Mesenchymal stem cell (in vitro differentiated cells and primary cell): ENCODE results near the gene RASA3.
A peak's percentile ranks its signal among the peaks of the same experiment; 100 is the strongest.
"Not testable (repeated sequence)": the region's sequence is repeated elsewhere in the genome, so short reads cannot be mapped to it uniquely, and the experiment has no call there.

ENCODE experiments used
- DNase-seq: peaks from one replicate; pipeline ENCODE4 v3.0.0-alpha.2; 2013
- H2AFZ ChIP-seq: one replicate; pipeline ENCODE4 v1.6.1; 2013; ENCODE audit warnings: low read depth, mild to moderate bottlenecking, control low read depth, inconsistent platforms, low read length, moderate library complexity
- H2AK5ac ChIP-seq: 2 replicates; pipeline ENCODE4 v1.6.1; 2013; ENCODE audit warnings: low read length, moderate library complexity, mild to moderate bottlenecking, inconsistent platforms; ENCODE audit not compliant: severe bottlenecking
- H2BK120ac ChIP-seq: one replicate; pipeline ENCODE4 v1.6.1; 2013; ENCODE audit warnings: low read depth, mild to moderate bottlenecking, inconsistent platforms, low read length, moderate library complexity
- H2BK12ac ChIP-seq, 2 experiments: one replicate each; pipeline ENCODE4 v1.6.1; 2013; ENCODE audit warnings: inconsistent platforms in 2 of 2, low read length in 2 of 2, mild to moderate bottlenecking in 2 of 2, moderate library complexity in 2 of 2, control low read depth in 1 of 2
- H2BK15ac ChIP-seq: one replicate; pipeline ENCODE4 v1.6.1; 2013; ENCODE audit warnings: mild to moderate bottlenecking, low read depth, inconsistent platforms; ENCODE audit not compliant: poor library complexity, severe bottlenecking
- H2BK5ac ChIP-seq: 2 replicates; pipeline ENCODE4 v1.6.1; 2013; ENCODE audit warnings: low read depth, mild to moderate bottlenecking, low read length, control low read depth, inconsistent platforms; ENCODE audit not compliant: poor library complexity, severe bottlenecking
- H3K14ac ChIP-seq, 2 experiments: one replicate each; pipeline ENCODE4 v1.6.1; 2013; ENCODE audit warnings: inconsistent platforms in 2 of 2, low read length in 2 of 2, control low read depth in 1 of 2, mild to moderate bottlenecking in 1 of 2, moderate library complexity in 1 of 2
- H3K18ac ChIP-seq, 2 experiments: one replicate each; pipeline ENCODE4 v1.6.1; 2013; ENCODE audit warnings: inconsistent platforms in 2 of 2, low read length in 2 of 2, control low read depth in 1 of 2, low read depth in 1 of 2, mild to moderate bottlenecking in 1 of 2
- H3K23ac ChIP-seq, 2 experiments: one replicate each; pipeline ENCODE4 v1.6.1; 2013; ENCODE audit warnings: inconsistent platforms in 2 of 2, low read length in 2 of 2, mild to moderate bottlenecking in 2 of 2, moderate library complexity in 2 of 2, control low read depth in 1 of 2
- H3K27ac ChIP-seq: 2 replicates; pipeline ENCODE4 v1.5.1; 2013; ENCODE audit warnings: mild to moderate bottlenecking, moderate library complexity, low read length, control low read depth, inconsistent platforms; ENCODE audit not compliant: poor library complexity, severe bottlenecking
- H3K27me3 ChIP-seq, 2 experiments: 2 replicates each; pipeline versions ENCODE4 v1.6.1 to v1.7.0; 2013; ENCODE audit warnings: low read length in 2 of 2, mild to moderate bottlenecking in 2 of 2, moderate library complexity in 2 of 2, control low read depth in 1 of 2, inconsistent platforms in 1 of 2; ENCODE audit not compliant: control insufficient read depth in 1 of 2, insufficient read depth in 1 of 2
- H3K36me3 ChIP-seq, 2 experiments: 2 replicates each; pipeline versions ENCODE4 v1.6.1 to v1.7.0; 2013; ENCODE audit warnings: low read length in 2 of 2, control low read depth in 1 of 2, inconsistent platforms in 1 of 2, low read depth in 1 of 2, mild to moderate bottlenecking in 1 of 2; ENCODE audit not compliant: insufficient read depth in 2 of 2, control insufficient read depth in 1 of 2
- H3K4ac ChIP-seq, 2 experiments: one replicate each; pipeline ENCODE4 v1.6.1; 2013; ENCODE audit warnings: inconsistent platforms in 2 of 2, low read length in 2 of 2, mild to moderate bottlenecking in 2 of 2, moderate library complexity in 2 of 2, control low read depth in 1 of 2, low read depth in 1 of 2
- H3K4me1 ChIP-seq: 2 replicates; pipeline ENCODE4 v1.6.1; 2013; ENCODE audit warnings: low read depth, low read length, control low read depth; ENCODE audit not compliant: control insufficient read depth, insufficient read depth
- H3K4me2 ChIP-seq: 2 replicates; pipeline ENCODE4 v1.6.1; 2013; ENCODE audit warnings: low read length, mild to moderate bottlenecking, inconsistent platforms; ENCODE audit not compliant: poor library complexity, severe bottlenecking
- H3K4me3 ChIP-seq, 2 experiments: 2 replicates each; pipeline versions ENCODE4 v1.5.1 to v1.7.0; 2013; ENCODE audit warnings: low read length in 2 of 2, mild to moderate bottlenecking in 2 of 2, control low read depth in 1 of 2, low read depth in 1 of 2; ENCODE audit not compliant: insufficient read depth in 1 of 2
- H3K79me1 ChIP-seq: replicated peaks from 2 replicates; pipeline ENCODE4 v1.6.1; 2013; ENCODE audit warnings: mild to moderate bottlenecking, control low read depth, low read length, inconsistent platforms; ENCODE audit not compliant: poor library complexity, severe bottlenecking
- H3K9ac ChIP-seq: 2 replicates; pipeline ENCODE4 v1.7.0; 2013; ENCODE audit warnings: mild to moderate bottlenecking, low read length, moderate library complexity
- H3K9me3 ChIP-seq: 2 replicates; pipeline ENCODE4 v1.7.0; 2013; ENCODE audit warnings: mild to moderate bottlenecking, low read length; ENCODE audit not compliant: control insufficient read depth
- H4K8ac ChIP-seq: one replicate; pipeline ENCODE4 v1.6.1; 2013; ENCODE audit warnings: inconsistent platforms, mild to moderate bottlenecking, low read length, moderate library complexity
- H4K91ac ChIP-seq: one replicate; pipeline ENCODE4 v1.6.1; 2013; ENCODE audit warnings: mild to moderate bottlenecking, low read length, inconsistent platforms
- WGBS: methylation state at CpG from one replicate; pipeline ENCODE4 v1.1.7; 2013; ENCODE audit warnings: mixed read lengths; 5-methylcytosine and 5-hydroxymethylcytosine counted together

The RASA3 gene

GRCh38 chr13:114099191-114099590 lies 33.2 kb downstream of the RASA3 start:
- Histone ChIP-seq H2AFZ (no peak overlapping the region), H4K91ac (no peak overlapping the region), H3K9me3 (no peaks in the 10 kb centered on the region), H2BK15ac (no peak overlapping the region), H3K4me2 (peak overlapping the region; percentile 54), H3K4ac (no peak overlapping the region), H2BK12ac (no peak overlapping the region), H3K27ac (peak overlapping the region; percentile 65), H3K27me3 (no peaks in the 10 kb centered on the region), H2AK5ac (no peak overlapping the region), H2BK120ac (no peak overlapping the region), H3K36me3 (peaks cover 3 to 52% of the 10 kb centered on the region in 2 experiments), H4K8ac (no peak overlapping the region), H3K23ac (no peak overlapping the region), H3K14ac (no peak overlapping the region), H3K9ac (no peak overlapping the region), H2BK5ac (no peak overlapping the region), H3K4me3 (peak overlapping the region in 1 of 2 experiments; percentile 14), H3K79me1 (no peaks in the 10 kb centered on the region), H3K4me1 (peaks cover 66% of the 10 kb centered on the region), H3K18ac (no peak overlapping the region)
- WGBS: 2% methylated on average over 9 of the region's 15 CpGs
- DNase-seq: peak; percentile 99

- Histone ChIP-seq H3K4me1 (peaks cover 66% of the 10 kb centered on the region), H3K18ac (peak overlapping the region; percentile 82 to 88), H2BK12ac (peak overlapping the region; percentile 69 to 82), H2BK15ac (peak overlapping the region; percentile 56), H4K8ac (peak overlapping the region; percentile 85), H2AK5ac (peak overlapping the region; percentile 40), H2BK120ac (peak overlapping the region; percentile 39), H3K14ac (peak overlapping the region in 1 of 2 experiments; percentile 86), H3K36me3 (peaks cover 3 to 52% of the 10 kb centered on the region in 2 experiments), H3K9ac (peak overlapping the region; percentile 55), H3K27ac (peak overlapping the region; percentile 55), H3K23ac (peak overlapping the region in 1 of 2 experiments; percentile 100), H3K4ac (peak overlapping the region; percentile 79 to 84), H4K91ac (peak overlapping the region; percentile 83)
- not testable (repeated sequence) for H2AFZ ChIP-seq, H3K4me3 ChIP-seq, H3K4me2 ChIP-seq, H2BK5ac ChIP-seq, H3K79me1 ChIP-seq, DNase-seq, H3K27me3 ChIP-seq, H3K9me3 ChIP-seq
- WGBS: 87% methylated on average over 6 of the region's 14 CpGs
Measured at GRCh38 chr13:114098689-114099056, 33.8 kb downstream of the RASA3 start.

GRCh38 chr13:114097893-114098688 lies 34.3 kb downstream of the RASA3 start:
- peak overlapping the region; percentile 82 to 88 for H3K18ac ChIP-seq
- peak overlapping the region; percentile 56 for H2BK15ac ChIP-seq
- H3K14ac ChIP-seq: peak overlapping the region in 1 of 2 experiments; percentile 86
- peak overlapping the region; percentile 83 for H4K91ac ChIP-seq
- no peak overlapping the region for H2BK5ac ChIP-seq
- H3K4ac ChIP-seq: peak overlapping the region; percentile 79 to 84
- H2BK12ac ChIP-seq: peak overlapping the region; percentile 69 to 82
- 84% methylated on average over 27 of the region's 27 CpGs for WGBS
- no peak for DNase-seq
- H2AK5ac ChIP-seq: peak overlapping the region; percentile 40
- H3K9me3 ChIP-seq: no peaks in the 10 kb centered on the region
- peak overlapping the region; percentile 85 for H4K8ac ChIP-seq
- no peaks in the 10 kb centered on the region for H3K79me1 ChIP-seq
- H3K4me3 ChIP-seq: no peak overlapping the region
- H3K4me2 ChIP-seq: no peak overlapping the region
- H3K27me3 ChIP-seq: no peaks in the 10 kb centered on the region
- peaks cover 3 to 51% of the 10 kb centered on the region in 2 experiments for H3K36me3 ChIP-seq
- peak overlapping the region; percentile 55 for H3K9ac ChIP-seq
- peaks cover 66% of the 10 kb centered on the region for H3K4me1 ChIP-seq
- H3K27ac ChIP-seq: peak overlapping the region; percentile 55
- H2AFZ ChIP-seq: no peak overlapping the region
- H2BK120ac ChIP-seq: peak overlapping the region; percentile 39
- H3K23ac ChIP-seq: peak overlapping the region in 1 of 2 experiments; percentile 100

GRCh38 chr13:114097212-114097892 lies 35.1 kb downstream of the RASA3 start:
- H3K4me1 ChIP-seq: peaks cover 59% of the 10 kb centered on the region
- no peak overlapping the region for H3K27ac ChIP-seq
- 94% methylated on average over 25 of the region's 25 CpGs for WGBS

More at GRCh38 chr13:114097212-114097892, 35.1 kb downstream of the RASA3 start:
- Histone ChIP-seq H3K27me3 (no peaks in the 10 kb centered on the region), H4K8ac (peak overlapping the region; percentile 38), H3K23ac (no peak overlapping the region), H2BK120ac (no peak overlapping the region), H2AFZ (no peak overlapping the region), H3K14ac (no peak overlapping the region), H2BK15ac (peak overlapping the region; percentile 21), H3K79me1 (no peaks in the 10 kb centered on the region), H2BK12ac (peak overlapping the region; percentile 22 to 55), H3K36me3 (peaks cover 3 to 44% of the 10 kb centered on the region in 2 experiments), H4K91ac (peak overlapping the region; percentile 83), H3K4me2 (no peak overlapping the region), H3K9me3 (no peaks in the 10 kb centered on the region), H3K4me3 (no peak overlapping the region), H3K4ac (peak overlapping the region in 1 of 2 experiments; percentile 21), H3K18ac (peak overlapping the region; percentile 14 to 51), H2BK5ac (no peak overlapping the region), H2AK5ac (peak overlapping the region; percentile 21), H3K9ac (peak overlapping the region; percentile 55)
- no peak for DNase-seq
